ENCODE measurements around the gene HTD2.

GRCh38 chr3:58326267-58326900, 20.1 kb downstream of the HTD2 start:
- no peak for TF ChIP-seq CTCF (conservative IDR thresholded peaks at IDR 0.05)
- TF ChIP-seq EZH2 (IDR thresholded peaks at IDR 0.05; ENCODE audit: low read depth): no peak

Measured in PC-9 (cell line).